ENCODE data around the gene GPR173. TPM values are rescaled to one million over a fixed set of nuclear protein-coding genes. Genes with fewer than 3 reads are reported as not detected.

Gene GPR173
- polyA plus RNA-seq, 1 experiment: 2.7 TPM

DNA sequence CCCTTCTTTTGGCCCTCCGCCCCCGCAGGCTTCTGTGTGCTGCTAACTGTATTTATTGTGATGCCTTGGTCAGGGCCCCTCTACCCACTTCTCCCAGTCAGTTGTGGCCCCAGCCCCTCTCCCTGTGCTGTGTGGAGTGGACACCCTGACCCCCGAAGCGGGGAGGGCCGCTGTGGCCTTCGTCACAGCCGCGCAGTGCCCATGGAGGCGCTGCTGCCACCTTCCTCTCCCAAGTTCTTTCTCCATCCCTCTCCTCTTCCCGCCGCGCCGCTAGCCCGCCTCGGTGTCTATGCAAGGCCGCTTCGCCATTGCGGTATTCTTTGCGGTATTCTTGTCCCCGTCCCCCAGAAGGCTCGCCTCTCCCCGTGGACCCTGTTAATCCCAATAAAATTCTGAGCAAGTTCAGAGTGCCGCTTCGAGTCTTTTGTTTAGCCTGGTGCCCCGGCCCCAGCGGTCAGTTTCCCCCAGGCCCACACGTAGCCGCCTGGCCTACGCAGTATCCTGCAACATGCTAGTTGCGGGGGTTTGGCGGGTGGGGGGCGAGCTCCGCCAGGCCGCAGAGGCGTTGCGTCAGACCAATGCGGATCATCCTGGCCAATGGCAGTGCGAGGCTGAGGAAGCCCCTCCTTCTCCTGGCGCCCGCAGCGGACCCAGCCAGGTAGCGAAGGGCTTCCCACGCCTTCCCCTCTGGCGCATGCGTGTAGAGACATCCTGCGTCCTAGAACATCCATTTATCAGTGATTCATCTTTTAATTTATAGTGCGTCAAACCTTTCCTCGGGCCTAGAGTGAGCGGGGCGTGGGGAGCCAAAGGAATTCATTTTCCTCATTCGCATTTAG is 39.8 kb downstream of the GPR173 start:
- ChIA-PET POLR2A (no interaction called here), CTCF (interaction anchor here (0.6 to 1.0 kb wide), 4 partner anchors 10 to 46 kb away, joined by 3 to 4 read pairs (median 4); no protein-coding TSS in a partner anchor)

GRCh38 chrX:53089224-53089842 is 40.7 kb downstream of the GPR173 start:
- TF ChIP-seq, protein P1, sequence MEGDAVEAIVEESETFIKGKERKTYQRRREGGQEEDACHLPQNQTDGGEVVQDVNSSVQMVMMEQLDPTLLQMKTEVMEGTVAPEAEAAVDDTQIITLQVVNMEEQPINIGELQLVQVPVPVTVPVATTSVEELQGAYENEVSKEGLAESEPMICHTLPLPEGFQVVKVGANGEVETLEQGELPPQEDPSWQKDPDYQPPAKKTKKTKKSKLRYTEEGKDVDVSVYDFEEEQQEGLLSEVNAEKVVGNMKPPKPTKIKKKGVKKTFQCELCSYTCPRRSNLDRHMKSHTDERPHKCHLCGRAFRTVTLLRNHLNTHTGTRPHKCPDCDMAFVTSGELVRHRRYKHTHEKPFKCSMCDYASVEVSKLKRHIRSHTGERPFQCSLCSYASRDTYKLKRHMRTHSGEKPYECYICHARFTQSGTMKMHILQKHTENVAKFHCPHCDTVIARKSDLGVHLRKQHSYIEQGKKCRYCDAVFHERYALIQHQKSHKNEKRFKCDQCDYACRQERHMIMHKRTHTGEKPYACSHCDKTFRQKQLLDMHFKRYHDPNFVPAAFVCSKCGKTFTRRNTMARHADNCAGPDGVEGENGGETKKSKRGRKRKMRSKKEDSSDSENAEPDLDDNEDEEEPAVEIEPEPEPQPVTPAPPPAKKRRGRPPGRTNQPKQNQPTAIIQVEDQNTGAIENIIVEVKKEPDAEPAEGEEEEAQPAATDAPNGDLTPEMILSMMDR (IDR thresholded peaks at IDR 0.05; ENCODE audit: insufficient read depth, low read depth, low read length): peak; percentile 71
- H3K27me3 ChIP-seq (ENCODE audit: control insufficient read depth, insufficient read depth, low read length): no peaks in the 10 kb centered on the region
- ChIA-PET POLR2A (no interaction called here), CTCF (interaction anchor here (0.6 to 1.0 kb wide), 3 partner anchors 11 to 24 kb away, joined by 3 to 4 read pairs (median 3); no protein-coding TSS in a partner anchor)
- H3K36me3 ChIP-seq (ENCODE audit: control insufficient read depth, insufficient read depth, low read length): peaks cover 12% of the 10 kb centered on the region
- no peak for DNase-seq (ENCODE audit: low read depth)
- peak overlapping the region; percentile 32 for H3K4me3 ChIP-seq (ENCODE audit: low read depth, low read length)

More for the DNA sequence above, 39.8 kb downstream of the GPR173 start:
- no peaks in the 10 kb centered on the region for H3K27me3 ChIP-seq (ENCODE audit: control insufficient read depth, insufficient read depth, low read length)
- TF ChIP-seq, protein P1 (IDR thresholded peaks at IDR 0.05; ENCODE audit: insufficient read depth, low read depth, low read length): no peak
- H3K36me3 ChIP-seq (ENCODE audit: control insufficient read depth, insufficient read depth, low read length): peaks cover 14% of the 10 kb centered on the region
- no peak for DNase-seq (ENCODE audit: low read depth)
- H3K4me3 ChIP-seq (ENCODE audit: low read depth, low read length): peak overlapping the region; percentile 32

DNA sequence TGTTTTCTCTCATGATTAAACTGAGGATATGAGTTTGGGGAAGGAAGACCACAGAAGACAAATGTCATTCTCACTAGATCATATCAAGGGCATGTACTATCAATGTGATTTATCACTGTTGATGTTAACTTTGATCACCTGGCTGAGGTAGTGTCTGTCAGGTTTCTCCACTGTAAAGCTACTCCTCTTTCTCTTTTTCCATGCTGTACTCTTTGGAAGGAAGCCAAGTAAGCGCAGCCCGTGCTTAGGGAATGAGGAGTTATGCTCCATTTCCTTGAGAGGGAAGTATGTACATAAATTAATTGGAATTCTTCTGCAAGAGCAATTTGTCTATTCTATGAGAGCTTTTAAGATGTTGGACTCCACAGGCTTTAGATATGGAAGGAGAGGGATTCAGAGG is 41.3 kb downstream of the GPR173 start:
- Histone ChIP-seq H3K27me3 (ENCODE audit: control insufficient read depth, insufficient read depth, low read length) (no peaks in the 10 kb centered on the region), H3K36me3 (ENCODE audit: control insufficient read depth, insufficient read depth, low read length) (peaks cover 11% of the 10 kb centered on the region), H3K4me3 (ENCODE audit: low read depth, low read length) (no peak overlapping the region)
- TF ChIP-seq, protein P1 (IDR thresholded peaks at IDR 0.05; ENCODE audit: insufficient read depth, low read depth, low read length): no peak
- CTCF ChIA-PET: interaction anchor here (0.6 to 0.9 kb wide), 2 partner anchors 20 to 70 kb away, joined by 3 to 4 read pairs; no protein-coding TSS in a partner anchor
- no peak for DNase-seq (ENCODE audit: low read depth)
- POLR2A ChIA-PET: no interaction called here

- DNase-seq (ENCODE audit: low read depth): no peak
Measured at GRCh38 chrX:53091354-53091753, 42.8 kb downstream of the GPR173 start.

More at GRCh38 chrX:53091354-53091753, 42.8 kb downstream of the GPR173 start:
- Histone ChIP-seq H3K4me3 (ENCODE audit: low read depth, low read length) (no peak overlapping the region), H3K36me3 (ENCODE audit: control insufficient read depth, insufficient read depth, low read length) (peaks cover 2% of the 10 kb centered on the region), H3K27me3 (ENCODE audit: control insufficient read depth, insufficient read depth, low read length) (no peaks in the 10 kb centered on the region)
- ChIA-PET CTCF (no interaction called here), POLR2A (no interaction called here)
- TF ChIP-seq, protein P1 (IDR thresholded peaks at IDR 0.05; ENCODE audit: insufficient read depth, low read depth, low read length): no peak

Data from BJ (cell line).